ENCODE data around the gene CD82.

DNA sequence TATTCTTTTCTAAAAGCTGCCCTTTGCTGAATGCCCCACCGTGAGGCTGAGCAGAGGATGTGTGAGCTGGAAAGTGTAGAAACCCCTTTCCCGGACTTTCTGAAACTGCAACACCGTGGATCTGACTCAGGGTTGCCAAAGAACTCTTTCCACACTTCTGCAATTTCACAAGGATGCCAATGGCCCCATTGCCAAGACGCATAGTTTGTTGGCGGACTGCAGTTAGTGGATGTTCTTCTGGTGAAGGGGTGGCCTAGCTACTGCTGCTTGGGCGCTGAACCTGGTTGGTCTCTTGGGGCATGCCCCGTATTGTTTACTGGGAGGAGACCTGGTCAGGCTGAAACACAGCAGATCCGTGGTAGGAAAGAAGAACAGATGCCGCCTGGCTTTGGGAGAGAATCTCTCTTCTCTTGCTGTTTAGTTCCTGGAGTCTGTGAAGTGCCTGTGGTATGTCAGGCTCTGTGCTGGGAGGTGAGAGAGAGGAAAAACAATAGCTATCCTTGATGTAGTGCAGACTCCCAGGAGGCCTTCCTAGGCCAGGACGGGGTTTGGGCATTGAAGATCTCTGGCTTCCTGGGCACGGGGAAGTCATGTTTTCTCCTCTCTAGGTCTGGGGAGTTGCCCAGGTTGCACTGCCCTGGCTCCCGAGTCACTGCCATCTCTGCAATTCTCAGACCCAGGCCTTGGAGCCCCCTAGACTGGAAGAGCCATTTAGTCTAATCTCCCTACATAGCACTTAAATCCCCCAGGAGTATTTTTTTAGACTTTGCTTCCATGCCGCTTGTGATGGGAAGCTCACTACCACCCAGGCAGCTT is 26.9 kb downstream of the CD82 start:
- TF ChIP-seq, protein P1, sequence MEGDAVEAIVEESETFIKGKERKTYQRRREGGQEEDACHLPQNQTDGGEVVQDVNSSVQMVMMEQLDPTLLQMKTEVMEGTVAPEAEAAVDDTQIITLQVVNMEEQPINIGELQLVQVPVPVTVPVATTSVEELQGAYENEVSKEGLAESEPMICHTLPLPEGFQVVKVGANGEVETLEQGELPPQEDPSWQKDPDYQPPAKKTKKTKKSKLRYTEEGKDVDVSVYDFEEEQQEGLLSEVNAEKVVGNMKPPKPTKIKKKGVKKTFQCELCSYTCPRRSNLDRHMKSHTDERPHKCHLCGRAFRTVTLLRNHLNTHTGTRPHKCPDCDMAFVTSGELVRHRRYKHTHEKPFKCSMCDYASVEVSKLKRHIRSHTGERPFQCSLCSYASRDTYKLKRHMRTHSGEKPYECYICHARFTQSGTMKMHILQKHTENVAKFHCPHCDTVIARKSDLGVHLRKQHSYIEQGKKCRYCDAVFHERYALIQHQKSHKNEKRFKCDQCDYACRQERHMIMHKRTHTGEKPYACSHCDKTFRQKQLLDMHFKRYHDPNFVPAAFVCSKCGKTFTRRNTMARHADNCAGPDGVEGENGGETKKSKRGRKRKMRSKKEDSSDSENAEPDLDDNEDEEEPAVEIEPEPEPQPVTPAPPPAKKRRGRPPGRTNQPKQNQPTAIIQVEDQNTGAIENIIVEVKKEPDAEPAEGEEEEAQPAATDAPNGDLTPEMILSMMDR (IDR thresholded peaks at IDR 0.05) = no peak
- no peak for TF ChIP-seq POLR2A (IDR thresholded peaks at IDR 0.05)
